GM18870 (cell line): ENCODE data around the gene SLC8A2.

Source experiments
- ATAC-seq: cut with Tn5 transposase; IDR thresholded peaks from one replicate; pipeline ENCODE4 v1.9.1; 2021; ENCODE audit warnings: moderate library complexity; ENCODE audit not compliant: unreplicated experiment

The SLC8A2 gene

GRCh38 chr19:47433121-47433520 lies 38.6 kb downstream of the SLC8A2 start:
- ATAC-seq, result no peak

- no peak for ATAC-seq
These were observed 39.2 kb downstream of the SLC8A2 start for GRCh38 chr19:47432499-47432898.

GRCh38 chr19:47432091-47432490 lies 39.6 kb downstream of the SLC8A2 start:
- ATAC-seq, result no peak

GRCh38 chr19:47430041-47430802 lies 41.5 kb downstream of the SLC8A2 start:
- ATAC-seq, result no peak

GRCh38 chr19:47429140-47429793 lies 42.4 kb downstream of the SLC8A2 start:
- ATAC-seq, result no peak

- no peak for ATAC-seq
These were observed 43.4 kb downstream of the SLC8A2 start for GRCh38 chr19:47428177-47428894.

- no peak for ATAC-seq
These were observed 44.2 kb downstream of the SLC8A2 start for GRCh38 chr19:47427241-47428176.

- ATAC-seq, result no peak
These were observed 48.4 kb downstream of the SLC8A2 start for GRCh38 chr19:47423203-47423882.

- ATAC-seq, result no peak
These were observed 49.1 kb downstream of the SLC8A2 start for GRCh38 chr19:47422417-47423163.

- no peak for ATAC-seq
These were observed 49.8 kb downstream of the SLC8A2 start for GRCh38 chr19:47421844-47422395.

GRCh38 chr19:47421244-47421786 lies 50.4 kb downstream of the SLC8A2 start:
- ATAC-seq, result no peak

- no peak for ATAC-seq
These were observed 51.9 kb downstream of the SLC8A2 start for GRCh38 chr19:47419789-47420188.

- no peak for ATAC-seq
These were observed 52.5 kb downstream of the SLC8A2 start, which contains the start of gene MEIS3 for GRCh38 chr19:47419030-47419783. TSS of gene MEIS3 (minus strand) at chr19:47419527. CDS start at chr19:47419081, 446 bp downstream.

GRCh38 chr19:47418692-47419029 lies 53.0 kb downstream of the SLC8A2 start:
- no peak for ATAC-seq

GRCh38 chr19:47417746-47418691 lies 53.7 kb downstream of the SLC8A2 start:
- no peak for ATAC-seq

- no peak for ATAC-seq
These were observed 54.5 kb downstream of the SLC8A2 start for GRCh38 chr19:47417107-47417745.

GRCh38 chr19:47416643-47416985 lies 55.1 kb downstream of the SLC8A2 start:
- no peak for ATAC-seq
